HepG2 (cell line): ENCODE measurements around the gene GJA3. TPM values are rescaled to one million over a fixed set of nuclear protein-coding genes. Genes with fewer than 3 reads are reported as not detected.
A peak's percentile ranks its signal among the peaks of the same experiment; 100 is the strongest.

ENCODE experiments used
- HNF1B ChIP-seq: sonication (generic); formaldehyde crosslinking; IDR thresholded peaks from 2 replicates; pipeline ENCODE4 v1.5.1; 2020; ENCODE audit warnings: mild to moderate bottlenecking, moderate library complexity, missing genetic modification reagents
- IRF1 ChIP-seq: sonication (generic); formaldehyde crosslinking; IDR thresholded peaks from 2 replicates; pipeline ENCODE4 v1.4.0; 2020; ENCODE audit warnings: low read depth, mild to moderate bottlenecking, missing genetic modification reagents
- RXRA ChIP-seq: sonication (generic); formaldehyde crosslinking; IDR thresholded peaks from 2 replicates; pipeline ENCODE4 v1.5.1; 2020; ENCODE audit warnings: missing genetic modification reagents
- SMC3 ChIP-seq: IDR thresholded peaks from 2 replicates; pipeline ENCODE4 v1.6.1; 2011; ENCODE audit warnings: low read length, improper control_type of control experiment
- ZNF263 ChIP-seq: sonication (generic); formaldehyde crosslinking; IDR thresholded peaks from 2 replicates; pipeline ENCODE4 v1.4.0; 2020; ENCODE audit warnings: missing genetic modification reagents
- ZNF557 ChIP-seq: sonication (generic); formaldehyde crosslinking; IDR thresholded peaks from 2 replicates; pipeline ENCODE4 v1.4.0; 2020; ENCODE audit warnings: missing genetic modification reagents
- ZNF598 ChIP-seq: sonication (generic); formaldehyde crosslinking; IDR thresholded peaks from 2 replicates; pipeline ENCODE4 v1.5.1; 2020; ENCODE audit warnings: mild to moderate bottlenecking, missing genetic modification reagents, borderline replicate concordance
- ZNF605 ChIP-seq: sonication (generic); formaldehyde crosslinking; IDR thresholded peaks from 2 replicates; pipeline ENCODE4 v1.8.0; 2022; ENCODE audit warnings: mild to moderate bottlenecking, missing genetic modification reagents
- polyA plus RNA-seq, 8 experiments: library from polyadenylated mRNA; depleted of rRNA in 3 of 8; stranded (reverse) in 7 of 8; unstranded in 1 of 8; fragments of >200 nt; fragmentation: Illumina TruSeq in 4 of 8; extraction: Trizol in 4 of 8; gene quantifications; 2 replicates each; pipeline versions ENCODE4 v1.2.1 to v1.2.3, GENCODE V29; 2011 to 2016; ENCODE audit warnings: low read depth in 4 of 8, missing spikeins in 1 of 8, mixed read lengths in 1 of 8; ENCODE audit not compliant: insufficient read depth in 1 of 8
- total RNA-seq, 5 experiments: library from RNA; depleted of rRNA; stranded (reverse); fragments of >200 nt; fragmentation: Illumina TruSeq; extraction: Trizol; gene quantifications; 2 replicates each; pipeline ENCODE4 v1.2.3, GENCODE V29; 2016; ENCODE audit warnings: low read depth in 1 of 5
- TF ChIP-seq, protein P1 (sequence below): sonication (generic); formaldehyde crosslinking; IDR thresholded peaks from 2 replicates; pipeline ENCODE4 v1.4.0; 2020; ENCODE audit warnings: missing genetic modification reagents
- TF ChIP-seq, protein P2 (sequence below): sonication (generic); formaldehyde crosslinking; IDR thresholded peaks from 2 replicates; pipeline ENCODE4 v1.4.0; 2020; ENCODE audit warnings: missing genetic modification reagents, borderline replicate concordance
- TF ChIP-seq, protein P3 (sequence below): sonication (generic); formaldehyde crosslinking; IDR thresholded peaks from 2 replicates; pipeline ENCODE4 v1.4.0; 2020; ENCODE audit warnings: missing genetic modification reagents, borderline replicate concordance

The GJA3 gene
- total and polyA plus RNA-seq, 2 of the 13 experiments (the other 11 are each of a cell fraction or from before 2014, with no cell fraction given): 0.04 TPM

DNA sequence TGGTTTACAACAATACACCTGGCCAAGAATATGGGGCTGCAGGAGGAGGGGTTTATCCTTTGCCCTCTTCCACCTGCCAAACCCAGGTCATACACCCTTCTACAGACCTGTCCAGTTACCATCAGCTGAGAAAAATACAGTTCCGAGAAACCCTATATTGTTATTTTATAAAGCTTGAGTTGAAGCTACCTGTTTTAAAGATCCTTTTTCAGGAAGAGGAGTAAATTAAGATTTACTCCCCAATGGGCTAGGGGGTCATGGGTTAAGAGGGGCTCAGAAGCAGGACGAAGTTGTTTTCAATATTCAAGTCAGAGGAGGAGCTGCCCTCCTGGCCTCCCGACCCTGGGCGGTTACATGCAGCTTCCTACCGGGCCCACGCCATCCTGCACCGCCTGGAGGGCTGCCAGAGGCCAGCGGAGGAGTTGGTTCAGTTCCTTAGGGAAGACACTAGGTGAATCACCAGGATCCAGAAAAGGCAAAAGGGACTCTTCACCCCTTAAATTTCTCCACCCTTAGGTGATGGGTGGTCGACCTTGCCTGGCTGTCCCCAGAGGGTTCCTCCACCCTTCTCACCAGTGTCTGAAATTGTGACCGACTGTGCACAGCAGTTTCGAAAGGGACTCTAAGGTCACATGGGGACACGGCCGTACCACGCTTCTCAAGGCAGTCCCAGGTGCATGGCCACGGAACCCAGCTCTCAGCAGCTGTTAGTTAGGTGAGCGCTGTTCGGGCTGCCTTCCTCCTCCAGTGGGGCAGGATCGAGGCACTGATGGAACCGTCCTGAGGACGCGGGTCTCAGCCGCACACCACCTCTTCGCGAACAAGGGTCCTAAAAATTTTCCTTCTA, 30.7 kb upstream of the GJA3 start (continued):
- TF ChIP-seq, protein P1, sequence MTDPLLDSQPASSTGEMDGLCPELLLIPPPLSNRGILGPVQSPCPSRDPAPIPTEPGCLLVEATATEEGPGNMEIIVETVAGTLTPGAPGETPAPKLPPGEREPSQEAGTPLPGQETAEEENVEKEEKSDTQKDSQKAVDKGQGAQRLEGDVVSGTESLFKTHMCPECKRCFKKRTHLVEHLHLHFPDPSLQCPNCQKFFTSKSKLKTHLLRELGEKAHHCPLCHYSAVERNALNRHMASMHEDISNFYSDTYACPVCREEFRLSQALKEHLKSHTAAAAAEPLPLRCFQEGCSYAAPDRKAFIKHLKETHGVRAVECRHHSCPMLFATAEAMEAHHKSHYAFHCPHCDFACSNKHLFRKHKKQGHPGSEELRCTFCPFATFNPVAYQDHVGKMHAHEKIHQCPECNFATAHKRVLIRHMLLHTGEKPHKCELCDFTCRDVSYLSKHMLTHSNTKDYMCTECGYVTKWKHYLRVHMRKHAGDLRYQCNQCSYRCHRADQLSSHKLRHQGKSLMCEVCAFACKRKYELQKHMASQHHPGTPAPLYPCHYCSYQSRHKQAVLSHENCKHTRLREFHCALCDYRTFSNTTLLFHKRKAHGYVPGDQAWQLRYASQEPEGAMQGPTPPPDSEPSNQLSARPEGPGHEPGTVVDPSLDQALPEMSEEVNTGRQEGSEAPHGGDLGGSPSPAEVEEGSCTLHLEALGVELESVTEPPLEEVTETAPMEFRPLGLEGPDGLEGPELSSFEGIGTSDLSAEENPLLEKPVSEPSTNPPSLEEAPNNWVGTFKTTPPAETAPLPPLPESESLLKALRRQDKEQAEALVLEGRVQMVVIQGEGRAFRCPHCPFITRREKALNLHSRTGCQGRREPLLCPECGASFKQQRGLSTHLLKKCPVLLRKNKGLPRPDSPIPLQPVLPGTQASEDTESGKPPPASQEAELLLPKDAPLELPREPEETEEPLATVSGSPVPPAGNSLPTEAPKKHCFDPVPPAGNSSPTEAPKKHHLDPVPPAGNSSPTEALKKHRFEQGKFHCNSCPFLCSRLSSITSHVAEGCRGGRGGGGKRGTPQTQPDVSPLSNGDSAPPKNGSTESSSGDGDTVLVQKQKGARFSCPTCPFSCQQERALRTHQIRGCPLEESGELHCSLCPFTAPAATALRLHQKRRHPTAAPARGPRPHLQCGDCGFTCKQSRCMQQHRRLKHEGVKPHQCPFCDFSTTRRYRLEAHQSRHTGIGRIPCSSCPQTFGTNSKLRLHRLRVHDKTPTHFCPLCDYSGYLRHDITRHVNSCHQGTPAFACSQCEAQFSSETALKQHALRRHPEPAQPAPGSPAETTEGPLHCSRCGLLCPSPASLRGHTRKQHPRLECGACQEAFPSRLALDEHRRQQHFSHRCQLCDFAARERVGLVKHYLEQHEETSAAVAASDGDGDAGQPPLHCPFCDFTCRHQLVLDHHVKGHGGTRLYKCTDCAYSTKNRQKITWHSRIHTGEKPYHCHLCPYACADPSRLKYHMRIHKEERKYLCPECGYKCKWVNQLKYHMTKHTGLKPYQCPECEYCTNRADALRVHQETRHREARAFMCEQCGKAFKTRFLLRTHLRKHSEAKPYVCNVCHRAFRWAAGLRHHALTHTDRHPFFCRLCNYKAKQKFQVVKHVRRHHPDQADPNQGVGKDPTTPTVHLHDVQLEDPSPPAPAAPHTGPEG (CRISPR knock-in tag): 0 out of 2 replicates have a peak, but pooled peaks have one; percentile 30
- TF ChIP-seq SMC3: no peak
- TF ChIP-seq, protein P2, sequence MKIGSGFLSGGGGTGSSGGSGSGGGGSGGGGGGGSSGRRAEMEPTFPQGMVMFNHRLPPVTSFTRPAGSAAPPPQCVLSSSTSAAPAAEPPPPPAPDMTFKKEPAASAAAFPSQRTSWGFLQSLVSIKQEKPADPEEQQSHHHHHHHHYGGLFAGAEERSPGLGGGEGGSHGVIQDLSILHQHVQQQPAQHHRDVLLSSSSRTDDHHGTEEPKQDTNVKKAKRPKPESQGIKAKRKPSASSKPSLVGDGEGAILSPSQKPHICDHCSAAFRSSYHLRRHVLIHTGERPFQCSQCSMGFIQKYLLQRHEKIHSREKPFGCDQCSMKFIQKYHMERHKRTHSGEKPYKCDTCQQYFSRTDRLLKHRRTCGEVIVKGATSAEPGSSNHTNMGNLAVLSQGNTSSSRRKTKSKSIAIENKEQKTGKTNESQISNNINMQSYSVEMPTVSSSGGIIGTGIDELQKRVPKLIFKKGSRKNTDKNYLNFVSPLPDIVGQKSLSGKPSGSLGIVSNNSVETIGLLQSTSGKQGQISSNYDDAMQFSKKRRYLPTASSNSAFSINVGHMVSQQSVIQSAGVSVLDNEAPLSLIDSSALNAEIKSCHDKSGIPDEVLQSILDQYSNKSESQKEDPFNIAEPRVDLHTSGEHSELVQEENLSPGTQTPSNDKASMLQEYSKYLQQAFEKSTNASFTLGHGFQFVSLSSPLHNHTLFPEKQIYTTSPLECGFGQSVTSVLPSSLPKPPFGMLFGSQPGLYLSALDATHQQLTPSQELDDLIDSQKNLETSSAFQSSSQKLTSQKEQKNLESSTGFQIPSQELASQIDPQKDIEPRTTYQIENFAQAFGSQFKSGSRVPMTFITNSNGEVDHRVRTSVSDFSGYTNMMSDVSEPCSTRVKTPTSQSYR (CRISPR knock-in tag): no peak
- TF ChIP-seq IRF1 (CRISPR knock-in tag): peak; percentile 67; the same call in 1 of the 2 replicates
- no peak for TF ChIP-seq ZNF557 (CRISPR knock-in tag)
- peak; percentile 46; the same call in 1 of the 2 replicates for TF ChIP-seq HNF1B (CRISPR knock-in tag)
- no peak for TF ChIP-seq ZNF263
- TF ChIP-seq ZNF598 (CRISPR knock-in tag): no peak; the same call in 1 of the 2 replicates
- TF ChIP-seq, protein P3, sequence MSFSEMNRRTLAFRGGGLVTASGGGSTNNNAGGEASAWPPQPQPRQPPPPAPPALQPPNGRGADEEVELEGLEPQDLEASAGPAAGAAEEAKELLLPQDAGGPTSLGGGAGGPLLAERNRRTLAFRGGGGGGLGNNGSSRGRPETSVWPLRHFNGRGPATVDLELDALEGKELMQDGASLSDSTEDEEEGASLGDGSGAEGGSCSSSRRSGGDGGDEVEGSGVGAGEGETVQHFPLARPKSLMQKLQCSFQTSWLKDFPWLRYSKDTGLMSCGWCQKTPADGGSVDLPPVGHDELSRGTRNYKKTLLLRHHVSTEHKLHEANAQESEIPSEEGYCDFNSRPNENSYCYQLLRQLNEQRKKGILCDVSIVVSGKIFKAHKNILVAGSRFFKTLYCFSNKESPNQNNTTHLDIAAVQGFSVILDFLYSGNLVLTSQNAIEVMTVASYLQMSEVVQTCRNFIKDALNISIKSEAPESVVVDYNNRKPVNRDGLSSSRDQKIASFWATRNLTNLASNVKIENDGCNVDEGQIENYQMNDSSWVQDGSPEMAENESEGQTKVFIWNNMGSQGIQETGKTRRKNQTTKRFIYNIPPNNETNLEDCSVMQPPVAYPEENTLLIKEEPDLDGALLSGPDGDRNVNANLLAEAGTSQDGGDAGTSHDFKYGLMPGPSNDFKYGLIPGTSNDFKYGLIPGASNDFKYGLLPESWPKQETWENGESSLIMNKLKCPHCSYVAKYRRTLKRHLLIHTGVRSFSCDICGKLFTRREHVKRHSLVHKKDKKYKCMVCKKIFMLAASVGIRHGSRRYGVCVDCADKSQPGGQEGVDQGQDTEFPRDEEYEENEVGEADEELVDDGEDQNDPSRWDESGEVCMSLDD (CRISPR knock-in tag): no peak
- TF ChIP-seq RXRA (CRISPR knock-in tag): 0 out of 2 replicates have a peak, but pooled peaks have one; percentile 47
- TF ChIP-seq ZNF605 (CRISPR knock-in tag): 0 out of 2 replicates have a peak, but pooled peaks have one; percentile 19
